H1 (cell line): ENCODE measurements around the gene TMEM144. TPM values are rescaled to one million over a fixed set of nuclear protein-coding genes. Genes with fewer than 3 reads are reported as not detected.

Experiments
- BACH1 ChIP-seq: IDR thresholded peaks from 2 replicates; pipeline ENCODE4 v1.6.1; 2012; ENCODE audit warnings: low read length, improper control_type of control experiment
- CBX5 ChIP-seq: fragments of 300-800, 300-1000 bp; sonication (generic); IDR thresholded peaks from 2 replicates; pipeline ENCODE4 v1.7.1; 2016; ENCODE audit warnings: antibody characterized with exemption, low read length, low read depth
- CREB1 ChIP-seq: IDR thresholded peaks from 2 replicates; pipeline ENCODE4 v1.6.1; 2012; ENCODE audit warnings: inconsistent platforms
- HDAC6 ChIP-seq: IDR thresholded peaks from one replicate; pipeline ENCODE4 v1.7.1; 2012; ENCODE audit warnings: low read depth, mild to moderate bottlenecking, inconsistent platforms, low read length, moderate library complexity
- TAF1 ChIP-seq: IDR thresholded peaks from 2 replicates; pipeline ENCODE4 v1.6.1; 2011; ENCODE audit warnings: mild to moderate bottlenecking, low read depth, low read length
- polyA plus RNA-seq, 7 experiments: library from polyadenylated mRNA; depleted of rRNA in 3 of 7; stranded (reverse) in 5 of 7; unstranded in 2 of 7; fragments of >200 nt in 5 of 7; fragments of 200-250 nt in 2 of 7; gene quantifications; 1 replicate in 5 of 7; 2 replicates in 1 of 7; 4 replicates in 1 of 7; pipeline versions ENCODE4 v1.2.1 to v1.2.3, GENCODE V29; 2011 to 2013; ENCODE audit warnings: missing spikeins in 2 of 7, mixed read lengths in 2 of 7
- total RNA-seq: library from RNA; stranded (reverse); fragmentation: NEBNext Ultra II Directional; extraction: Animal tissue kit (Norgen Biotek cat#: 25700); gene quantifications from 2 replicates; pipeline ENCODE4 v1.2.1, GENCODE V29; 2021
- TF ChIP-seq, protein P1 (sequence below): IDR thresholded peaks from 2 replicates; pipeline ENCODE4 v1.6.1; 2011; ENCODE audit warnings: low read depth, mild to moderate bottlenecking, low read length; ENCODE audit not compliant: insufficient read depth

TMEM144 gene
- total and polyA plus RNA-seq, 2 of the 8 experiments (the other 6 are each of a cell fraction or from before 2014, with no cell fraction given): 1.9 to 2.6 TPM

GRCh38 chr4:158201322-158201721 is 9.0 kb upstream of the TMEM144 start (continued):
- TF ChIP-seq, protein P1, sequence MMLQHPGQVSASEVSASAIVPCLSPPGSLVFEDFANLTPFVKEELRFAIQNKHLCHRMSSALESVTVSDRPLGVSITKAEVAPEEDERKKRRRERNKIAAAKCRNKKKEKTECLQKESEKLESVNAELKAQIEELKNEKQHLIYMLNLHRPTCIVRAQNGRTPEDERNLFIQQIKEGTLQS: no peak
- no peak for TF ChIP-seq BACH1
- no peak for TF ChIP-seq CREB1
- no peak for TF ChIP-seq HDAC6
- no peak for TF ChIP-seq TAF1
- no peak for TF ChIP-seq CBX5
